Kidney epithelial cell (primary cell): Measurements from ENCODE around the gene ERCC6L. TPM values are rescaled to one million over a fixed set of nuclear protein-coding genes. Genes with fewer than 3 reads are reported as not detected.

Source experiments
- DNase-seq: peaks from one replicate; pipeline ENCODE4 v3.0.0-alpha.2; 2010; ENCODE audit warnings: low read depth
- H3K27me3 ChIP-seq: 2 replicates; pipeline ENCODE4 v1.6.0; 2011; ENCODE audit warnings: low read length; ENCODE audit not compliant: control insufficient read depth, insufficient read depth
- H3K36me3 ChIP-seq: 2 replicates; pipeline ENCODE4 v1.5.1; 2011; ENCODE audit warnings: low read length; ENCODE audit not compliant: control insufficient read depth, insufficient read depth
- H3K4me3 ChIP-seq: 2 replicates; pipeline ENCODE4 v1.5.1; 2011; ENCODE audit warnings: low read depth, mild to moderate bottlenecking, control low read depth, low read length
- CTCF ChIP-seq: IDR thresholded peaks from 2 replicates; pipeline ENCODE4 v1.5.1; 2011; ENCODE audit warnings: mild to moderate bottlenecking, moderate library complexity, low read length, control low read depth, inconsistent platforms; ENCODE audit not compliant: insufficient read depth, poor library complexity, severe bottlenecking
- total RNA-seq: library from RNA; depleted of rRNA; stranded (reverse); fragments of >200 nt; gene quantifications from 2 replicates; pipeline ENCODE4 v1.2.3, GENCODE V29; 2015

The ERCC6L gene
- total RNA-seq, 1 donor from 2014 or later = 0.92 TPM

GRCh38 chrX:72258174-72258573, 19.3 kb upstream of the ERCC6L start:
- DNase-seq = no peak
- TF ChIP-seq CTCF = no peak
- H3K36me3 ChIP-seq = no peaks in the 10 kb centered on the region

GRCh38 chrX:72255864-72256263, 17.0 kb upstream of the ERCC6L start:
- no peak for DNase-seq
- no peaks in the 10 kb centered on the region for H3K36me3 ChIP-seq
- H3K4me3 ChIP-seq = no peak overlapping the region
- H3K27me3 ChIP-seq = peaks cover 13% of the 10 kb centered on the region
- TF ChIP-seq CTCF = no peak

More at GRCh38 chrX:72258174-72258573, 19.3 kb upstream of the ERCC6L start:
- peaks cover 13% of the 10 kb centered on the region for H3K27me3 ChIP-seq
- H3K4me3 ChIP-seq = no peak overlapping the region

GRCh38 chrX:72255445-72255844, 16.6 kb upstream of the ERCC6L start:
- DNase-seq = no peak
- no peak for TF ChIP-seq CTCF
- H3K27me3 ChIP-seq = peaks cover 13% of the 10 kb centered on the region
- no peaks in the 10 kb centered on the region for H3K36me3 ChIP-seq
- H3K4me3 ChIP-seq = no peak overlapping the region

- no peak for DNase-seq
- Histone ChIP-seq H3K27me3 (peaks cover 13% of the 10 kb centered on the region), H3K36me3 (no peaks in the 10 kb centered on the region), H3K4me3 (no peak overlapping the region)
- no peak for TF ChIP-seq CTCF
Measured at GRCh38 chrX:72254816-72255215, 16.0 kb upstream of the ERCC6L start.

- no peak for DNase-seq
- TF ChIP-seq CTCF = no peak
- no peak overlapping the region for H3K4me3 ChIP-seq
- H3K27me3 ChIP-seq = peaks cover 13% of the 10 kb centered on the region
- no peaks in the 10 kb centered on the region for H3K36me3 ChIP-seq
Measured at GRCh38 chrX:72253686-72254085, 14.9 kb upstream of the ERCC6L start.

GRCh38 chrX:72247206-72247942, 8.5 kb upstream of the ERCC6L start:
- Histone ChIP-seq H3K36me3 (no peaks in the 10 kb centered on the region), H3K27me3 (peaks cover 2% of the 10 kb centered on the region), H3K4me3 (no peak overlapping the region)
- DNase-seq = no peak
- no peak for TF ChIP-seq CTCF
